H9 (cell line): Measurements from ENCODE around the gene CYP27A1. TPM values are rescaled to one million over a fixed set of nuclear protein-coding genes. Genes with fewer than 3 reads are reported as not detected.

Experiments used
- DNase-seq: peaks from one replicate; pipeline ENCODE4 v3.0.0-alpha.2; 2017
- H2AFZ ChIP-seq: one replicate; pipeline ENCODE4 v1.6.1; 2013; ENCODE audit warnings: mild to moderate bottlenecking, low read length, control low read depth, moderate library complexity
- H2AK5ac ChIP-seq: 2 replicates; pipeline ENCODE4 v1.6.1; 2013; ENCODE audit warnings: low read length, control low read depth, mixed read lengths; ENCODE audit not compliant: insufficient read length
- H2BK120ac ChIP-seq: one replicate; pipeline ENCODE4 v1.6.1; 2013; ENCODE audit warnings: low read depth, mild to moderate bottlenecking, low read length, control low read depth, inconsistent platforms; ENCODE audit not compliant: poor library complexity, severe bottlenecking
- H2BK12ac ChIP-seq: 2 replicates; pipeline ENCODE4 v1.6.1; 2013; ENCODE audit warnings: low read length, control low read depth, mixed read lengths, low read depth; ENCODE audit not compliant: insufficient read length
- H2BK15ac ChIP-seq: 2 replicates; pipeline ENCODE4 v1.6.1; 2013; ENCODE audit warnings: low read depth, low read length, control low read depth
- H2BK20ac ChIP-seq: one replicate; pipeline ENCODE4 v1.6.1; 2013; ENCODE audit warnings: low read depth, mild to moderate bottlenecking, low read length, control low read depth, inconsistent platforms; ENCODE audit not compliant: poor library complexity, severe bottlenecking
- H2BK5ac ChIP-seq: 2 replicates; pipeline ENCODE4 v1.6.1; 2013; ENCODE audit warnings: low read length, control low read depth, mixed read lengths; ENCODE audit not compliant: insufficient read length
- H3K14ac ChIP-seq: 2 replicates; pipeline ENCODE4 v1.6.1; 2013; ENCODE audit warnings: low read length, control low read depth; ENCODE audit not compliant: insufficient read depth
- H3K18ac ChIP-seq: 2 replicates; pipeline ENCODE4 v1.6.1; 2013; ENCODE audit warnings: low read depth, mild to moderate bottlenecking, mixed read lengths, low read length, control low read depth; ENCODE audit not compliant: insufficient read length
- H3K23ac ChIP-seq: 2 replicates; pipeline ENCODE4 v1.6.1; 2013; ENCODE audit warnings: low read length, control low read depth, mixed read lengths, low read depth; ENCODE audit not compliant: insufficient read length
- H3K23me2 ChIP-seq: 2 replicates; pipeline ENCODE4 v1.6.1; 2013; ENCODE audit warnings: low read depth, mild to moderate bottlenecking, mixed read lengths, low read length, control low read depth; ENCODE audit not compliant: insufficient read length, poor library complexity, severe bottlenecking
- H3K27ac ChIP-seq: 2 replicates; pipeline ENCODE4 v1.5.1; 2013; ENCODE audit warnings: low read length, control low read depth, mixed read lengths, low read depth; ENCODE audit not compliant: insufficient read length
- H3K27me3 ChIP-seq: 2 replicates; pipeline ENCODE4 v1.6.1; 2013; ENCODE audit warnings: low read length, control low read depth, inconsistent platforms; ENCODE audit not compliant: insufficient read depth
- H3K4ac ChIP-seq: 2 replicates; pipeline ENCODE4 v1.6.1; 2013; ENCODE audit warnings: low read depth, mild to moderate bottlenecking, control low read depth, inconsistent platforms, low read length, moderate library complexity
- H3K4me1 ChIP-seq: 2 replicates; pipeline ENCODE4 v1.6.1; 2013; ENCODE audit warnings: low read length, control low read depth, inconsistent platforms; ENCODE audit not compliant: insufficient read depth
- H3K4me2 ChIP-seq: 2 replicates; pipeline ENCODE4 v1.6.1; 2013; ENCODE audit warnings: low read length, control low read depth, mixed read lengths; ENCODE audit not compliant: insufficient read length, insufficient read depth
- H3K56ac ChIP-seq: 2 replicates; pipeline ENCODE4 v1.6.1; 2013; ENCODE audit warnings: low read depth, mild to moderate bottlenecking, mixed read lengths, low read length, control low read depth; ENCODE audit not compliant: insufficient read length
- H3K79me1 ChIP-seq: 2 replicates; pipeline ENCODE4 v1.6.1; 2013; ENCODE audit warnings: low read depth, mild to moderate bottlenecking, moderate library complexity, low read length, control low read depth, inconsistent platforms; ENCODE audit not compliant: insufficient read depth, poor library complexity, severe bottlenecking
- H3K79me2 ChIP-seq: 2 replicates; pipeline ENCODE4 v1.6.1; 2013; ENCODE audit warnings: low read length, control low read depth, inconsistent platforms; ENCODE audit not compliant: insufficient read depth
- H3K9ac ChIP-seq: 2 replicates; pipeline ENCODE4 v1.6.1; 2013; ENCODE audit warnings: low read length, control low read depth, mixed read lengths; ENCODE audit not compliant: insufficient read length; ENCODE audit errors: extremely low read depth
- H3K9me3 ChIP-seq: one replicate; pipeline ENCODE4 v1.6.1; 2013; ENCODE audit warnings: low read depth, low read length, inconsistent platforms; ENCODE audit not compliant: control insufficient read depth
- H3T11ph ChIP-seq: one replicate; pipeline ENCODE4 v1.6.1; 2013; ENCODE audit warnings: mild to moderate bottlenecking, low read length, control low read depth, inconsistent platforms
- H4K20me1 ChIP-seq: one replicate; pipeline ENCODE4 v1.6.1; 2013; ENCODE audit not compliant: control insufficient read depth, insufficient read length, insufficient read depth
- H4K5ac ChIP-seq: 2 replicates; pipeline ENCODE4 v1.6.1; 2013; ENCODE audit warnings: low read depth, mild to moderate bottlenecking, mixed read lengths, low read length, control low read depth; ENCODE audit not compliant: insufficient read length
- H4K8ac ChIP-seq: replicated peaks from 2 replicates; pipeline ENCODE4 v1.6.1; 2013; ENCODE audit warnings: low read length, control low read depth, mixed read lengths, low read depth; ENCODE audit not compliant: insufficient read length
- H4K91ac ChIP-seq: 2 replicates; pipeline ENCODE4 v1.6.1; 2013; ENCODE audit warnings: low read depth, mild to moderate bottlenecking, moderate library complexity, mixed read lengths, low read length, control low read depth; ENCODE audit not compliant: insufficient read length
- H3K27ac Mint-ChIP-seq, 3 experiments: 2 replicates in 2 of 3; 3 replicates in 1 of 3; pipeline ENCODE4 v1.8.0; 2020 to 2021; ENCODE audit warnings: mixed read lengths in 3 of 3, mild to moderate bottlenecking in 1 of 3, moderate library complexity in 1 of 3
- H3K27me3 Mint-ChIP-seq: 2 replicates; pipeline ENCODE4 v1.8.0; 2021; ENCODE audit warnings: low read depth, mild to moderate bottlenecking, moderate library complexity, mixed read lengths
- H3K36me3 Mint-ChIP-seq, 3 experiments: 2 replicates in 2 of 3; 3 replicates in 1 of 3; pipeline ENCODE4 v1.8.0; 2020 to 2021; ENCODE audit warnings: low read depth in 3 of 3, mixed read lengths in 3 of 3; ENCODE audit not compliant: insufficient read depth in 1 of 3
- H3K4me1 Mint-ChIP-seq, 2 experiments: 2 replicates each; pipeline ENCODE4 v1.8.0; 2020; ENCODE audit warnings: mixed read lengths in 2 of 2
- H3K4me3 Mint-ChIP-seq, 2 experiments: 2 replicates in 1 of 2; 3 replicates in 1 of 2; pipeline ENCODE4 v1.8.0; 2020 to 2021; ENCODE audit warnings: mild to moderate bottlenecking in 2 of 2, mixed read lengths in 2 of 2, moderate library complexity in 1 of 2
- H3K9me3 Mint-ChIP-seq, 2 experiments: 2 replicates in 1 of 2; 3 replicates in 1 of 2; pipeline ENCODE4 v1.8.0; 2020; ENCODE audit warnings: mild to moderate bottlenecking in 2 of 2, mixed read lengths in 2 of 2, moderate library complexity in 1 of 2
- CTCF ChIP-seq: fragments of 200-600 bp; sonication (generic); conservative IDR thresholded peaks from 3 replicates; pipeline ENCODE4 v1.8.0; 2021; ENCODE audit warnings: antibody characterized with exemption, mild to moderate bottlenecking
- WGBS: extraction: QIAGEN DNeasy Blood & Tissue Kit; methylation state at CpG from one replicate; pipeline ENCODE4 v1.1.7; 2013; ENCODE audit warnings: missing lambda C conversion rate, low lambda C conversion rate, mixed read lengths; ENCODE audit not compliant: insufficient read length; ENCODE audit errors: extremely low coverage; 5-methylcytosine and 5-hydroxymethylcytosine counted together
- total RNA-seq: library from RNA; stranded (reverse); gene quantifications from 2 replicates; pipeline ENCODE4 v1.2.1, GENCODE V29; 2021

The CYP27A1 gene
- total RNA-seq, 1 experiment from 2014 or later = 3.1 TPM

DNA sequence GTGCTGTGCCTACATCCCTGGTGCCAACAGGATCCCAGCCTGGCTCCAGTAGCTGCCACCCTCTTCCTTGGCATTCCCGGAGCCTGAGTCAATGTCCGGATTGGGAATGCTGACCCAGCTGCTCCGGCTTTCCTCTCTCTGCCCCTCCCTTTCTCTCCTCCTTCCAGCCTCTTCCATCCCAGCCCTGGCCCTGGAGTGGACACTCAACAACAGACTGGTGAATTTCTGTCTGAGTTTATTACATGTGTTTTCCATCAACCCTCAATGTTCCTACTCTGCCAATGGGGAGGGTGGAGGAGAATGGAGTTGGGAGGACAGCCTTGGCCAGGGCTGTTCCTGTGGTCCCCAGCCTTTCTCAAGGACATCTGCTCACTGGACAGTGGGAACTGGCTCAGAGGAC is 50.6 kb downstream of the CYP27A1 start:
- no CpG with 5 or more reads among the region's 3 CpGs for WGBS
- no peaks in the 10 kb centered on the region for H3K4me1 ChIP-seq

More for the DNA sequence above, 50.6 kb downstream of the CYP27A1 start:
- Histone ChIP-seq H3K27me3 (no peaks in the 10 kb centered on the region), H2BK15ac (no peak overlapping the region), H4K8ac (no peak overlapping the region), H3T11ph (no peak overlapping the region), H3K9ac (no peak overlapping the region), H3K14ac (no peak overlapping the region), H3K56ac (no peak overlapping the region), H2BK120ac (no peak overlapping the region), H2AK5ac (no peak overlapping the region), H3K79me2 (no peaks in the 10 kb centered on the region), H2BK5ac (no peak overlapping the region), H2BK12ac (no peak overlapping the region), H3K23ac (no peak overlapping the region), H3K27ac (no peak overlapping the region), H2AFZ (no peak overlapping the region), H4K20me1 (no peaks in the 10 kb centered on the region), H3K4me2 (no peak overlapping the region), H3K79me1 (no peaks in the 10 kb centered on the region), H4K5ac (no peak overlapping the region), H2BK20ac (no peak overlapping the region), H3K23me2 (no peaks in the 10 kb centered on the region), H3K4ac (no peak overlapping the region), H4K91ac (no peak overlapping the region), H3K18ac (no peak overlapping the region), H3K9me3 (no peaks in the 10 kb centered on the region)
- Mint-ChIP-seq H3K27me3 (peaks cover 22% of the 10 kb centered on the region), H3K4me3 (no peak overlapping the region), H3K36me3 (no peaks in the 10 kb centered on the region), H3K27ac (no peak overlapping the region), H3K4me1 (peaks cover 3 to 5% of the 10 kb centered on the region in 2 experiments; a peak in 1 of 4 replicates), H3K9me3 (no peaks in the 10 kb centered on the region; a peak in 1 of 5 replicates)
- TF ChIP-seq CTCF = no peak
- DNase-seq = no peak
